Measurements from ENCODE around the gene MIOX.

Gene MIOX

GRCh38 chr22:50467773-50468440, 18.8 kb upstream of the MIOX start:
- in situ Hi-C loops (cut with HindIII; ENCODE audit: low sequenced_read_pairs), result no loop called here
- no peak overlapping the region for H3K4me3 ChIP-seq (ENCODE audit: low read depth, low read length)
- no peak for TF ChIP-seq CTCF (IDR thresholded peaks at IDR 0.05; ENCODE audit: low read depth, low read length, missing control alignments)
- no peak for DNase-seq (ENCODE audit: low read depth)

GRCh38 chr22:50468626-50469025, 18.0 kb upstream of the MIOX start:
- no peak overlapping the region for H3K4me3 ChIP-seq (ENCODE audit: low read depth, low read length)
- no peak for DNase-seq (ENCODE audit: low read depth)
- no peak for TF ChIP-seq CTCF (IDR thresholded peaks at IDR 0.05; ENCODE audit: low read depth, low read length, missing control alignments)
- in situ Hi-C loops (cut with HindIII; ENCODE audit: low sequenced_read_pairs), result no loop called here

- no peak for TF ChIP-seq CTCF (IDR thresholded peaks at IDR 0.05; ENCODE audit: low read depth, low read length, missing control alignments)
- in situ Hi-C loops (cut with HindIII; ENCODE audit: low sequenced_read_pairs), result no loop called here
- H3K4me3 ChIP-seq (ENCODE audit: low read depth, low read length), result no peak overlapping the region
- peak; percentile 8 for DNase-seq (ENCODE audit: low read depth)
These were observed 17.0 kb upstream of the MIOX start for GRCh38 chr22:50469377-50470305.

GRCh38 chr22:50470491-50470890, 16.2 kb upstream of the MIOX start:
- in situ Hi-C loops (cut with HindIII; ENCODE audit: low sequenced_read_pairs), result no loop called here
- H3K4me3 ChIP-seq (ENCODE audit: low read depth, low read length), result no peak overlapping the region
- DNase-seq (ENCODE audit: low read depth), result no peak
- no peak for TF ChIP-seq CTCF (IDR thresholded peaks at IDR 0.05; ENCODE audit: low read depth, low read length, missing control alignments)

GRCh38 chr22:50471197-50471847, 15.3 kb upstream of the MIOX start:
- in situ Hi-C loops (cut with HindIII; ENCODE audit: low sequenced_read_pairs), result no loop called here
- DNase-seq (ENCODE audit: low read depth), result no peak
- TF ChIP-seq CTCF (IDR thresholded peaks at IDR 0.05; ENCODE audit: low read depth, low read length, missing control alignments), result no peak
- no peak overlapping the region for H3K4me3 ChIP-seq (ENCODE audit: low read depth, low read length)

GRCh38 chr22:50471962-50472361, 14.7 kb upstream of the MIOX start:
- in situ Hi-C loops (cut with HindIII; ENCODE audit: low sequenced_read_pairs), result no loop called here
- H3K4me3 ChIP-seq (ENCODE audit: low read depth, low read length), result no peak overlapping the region

More at GRCh38 chr22:50471962-50472361, 14.7 kb upstream of the MIOX start:
- TF ChIP-seq CTCF (IDR thresholded peaks at IDR 0.05; ENCODE audit: low read depth, low read length, missing control alignments), result no peak
- DNase-seq (ENCODE audit: low read depth), result no peak

All from astrocyte of the cerebellum (primary cell).